Spinal cord (tissue), 10 donors: ENCODE measurements around the gene PEX16. TPM values are rescaled to one million over a fixed set of nuclear protein-coding genes. Genes with fewer than 3 reads are reported as not detected.

Experiments
- DNase-seq, 6 donors: peaks; one replicate each; pipeline versions ENCODE4 v3.0.0 to v3.0.0-alpha.2; 2013 to 2015; ENCODE audit warnings: low spot score in 6 of 6, low read depth in 4 of 6
- H3K27ac ChIP-seq: one replicate; pipeline ENCODE4 v1.5.1; 2013; ENCODE audit warnings: low read depth, low read length, control low read depth
- H3K27me3 ChIP-seq: one replicate; pipeline ENCODE4 v1.6.1; 2013; ENCODE audit warnings: low read length; ENCODE audit not compliant: control insufficient read depth, insufficient read depth
- H3K36me3 ChIP-seq: one replicate; pipeline ENCODE4 v1.6.1; 2013; ENCODE audit warnings: low read length; ENCODE audit not compliant: control insufficient read depth, insufficient read depth
- H3K4me1 ChIP-seq: one replicate; pipeline ENCODE4 v1.6.1; 2013; ENCODE audit warnings: low read length; ENCODE audit not compliant: control insufficient read depth, insufficient read depth
- H3K4me3 ChIP-seq: one replicate; pipeline ENCODE4 v1.5.1; 2013; ENCODE audit warnings: low read depth, low read length, control low read depth
- H3K9me3 ChIP-seq: one replicate; pipeline ENCODE4 v1.6.1; 2013; ENCODE audit warnings: low read length; ENCODE audit not compliant: control insufficient read depth, insufficient read depth
- WGBS: methylation state at CpG from one replicate; pipeline ENCODE4 v1.1.5; 2013; ENCODE audit warnings: missing lambda C conversion rate; ENCODE audit not compliant: insufficient coverage; 5-methylcytosine and 5-hydroxymethylcytosine counted together
- polyA plus RNA-seq, 2 donors: library from polyadenylated mRNA; unstranded; fragments of 120-200 nt; gene quantifications; one replicate each; pipeline ENCODE4 v1.2.1, GENCODE V29; 2013; ENCODE audit not compliant: insufficient read length in 2 of 2
- total RNA-seq, 2 donors: library from RNA; depleted of rRNA in 1 of 2; stranded (reverse); fragments of 120-200 nt in 1 of 2; fragments of >200 nt in 1 of 2; gene quantifications; one replicate each; pipeline versions ENCODE4 v1.2.3 to v1.2.4, GENCODE V29; 2013 to 2014
- donor health status: healthy.

PEX16 gene
- total and polyA plus RNA-seq, 4 donors = 14.8 to 39.9 (median 34.1) TPM

- no peaks in the 10 kb centered on the region for H3K9me3 ChIP-seq
- no peak overlapping the region for H3K4me3 ChIP-seq
- WGBS = 90% methylated on average over 6 of the region's 9 CpGs
- DNase-seq = no peak
- no peak overlapping the region for H3K27ac ChIP-seq
- peaks cover 14% of the 10 kb centered on the region for H3K36me3 ChIP-seq
- peaks cover 45% of the 10 kb centered on the region for H3K4me1 ChIP-seq
- H3K27me3 ChIP-seq = no peaks in the 10 kb centered on the region
Observed at GRCh38 chr11:45889966-45890365, 27.7 kb downstream of the PEX16 start.

GRCh38 chr11:45889555-45889954 is 28.1 kb downstream of the PEX16 start:
- Histone ChIP-seq H3K36me3 (peaks cover 12% of the 10 kb centered on the region), H3K4me1 (peaks cover 45% of the 10 kb centered on the region), H3K9me3 (no peaks in the 10 kb centered on the region), H3K4me3 (no peak overlapping the region), H3K27ac (no peak overlapping the region), H3K27me3 (no peaks in the 10 kb centered on the region)
- 49% methylated on average over 5 of the region's 8 CpGs for WGBS
- DNase-seq = no peak

GRCh38 chr11:45887587-45887986 is 30.1 kb downstream of the PEX16 start:
- Histone ChIP-seq H3K4me3 (no peak overlapping the region), H3K27me3 (no peaks in the 10 kb centered on the region), H3K4me1 (peaks cover 35% of the 10 kb centered on the region), H3K27ac (no peak overlapping the region), H3K36me3 (peaks cover 18% of the 10 kb centered on the region), H3K9me3 (no peaks in the 10 kb centered on the region)
- no peak for DNase-seq
- WGBS = 65% methylated on average over 10 of the region's 10 CpGs

- WGBS = 35% methylated on average over 2 of the region's 4 CpGs
- DNase-seq = no peak
- Histone ChIP-seq H3K36me3 (peaks cover 22% of the 10 kb centered on the region), H3K27ac (no peak overlapping the region), H3K9me3 (no peaks in the 10 kb centered on the region), H3K4me1 (peaks cover 37% of the 10 kb centered on the region), H3K27me3 (no peaks in the 10 kb centered on the region), H3K4me3 (peak overlapping the region; percentile 51)
Observed at GRCh38 chr11:45886816-45887520, 30.7 kb downstream of the PEX16 start.

GRCh38 chr11:45885921-45886721 is 31.6 kb downstream of the PEX16 start:
- Histone ChIP-seq H3K27ac (no peak overlapping the region), H3K27me3 (no peaks in the 10 kb centered on the region), H3K4me3 (peak overlapping the region; percentile 51), H3K36me3 (peaks cover 26% of the 10 kb centered on the region), H3K9me3 (no peaks in the 10 kb centered on the region), H3K4me1 (peaks cover 45% of the 10 kb centered on the region)
- peak in 1 of 6 donors; percentile 58 for DNase-seq
- 3% methylated on average over 35 of the region's 43 CpGs for WGBS

GRCh38 chr11:45885274-45885920 is 32.3 kb downstream of the PEX16 start, which contains the start of gene MAPK8IP1:
Gene MAPK8IP1 (plus strand): TSS chr11:45885651. CDS start chr11:45885821, 170 bp downstream.
- H3K4me3 ChIP-seq = peak within 1 kb of the TSS; percentile 51
- H3K4me1 ChIP-seq = peaks cover 47% of the 10 kb centered on the region
- no peak within 1 kb of the TSS for H3K27ac ChIP-seq
- WGBS = under 1% methylated on average over 73 of the region's 73 CpGs
- H3K36me3 ChIP-seq = peaks cover 33% of the 10 kb centered on the region
- H3K9me3 ChIP-seq = no peaks in the 10 kb centered on the region
- DNase-seq = peak in 2 of 6 donors; percentile 79 to 87
- no peaks in the 10 kb centered on the region for H3K27me3 ChIP-seq

GRCh38 chr11:45884596-45885185 is 33.0 kb downstream of the PEX16 start:
- H3K4me1 ChIP-seq = peaks cover 47% of the 10 kb centered on the region

GRCh38 chr11:45881708-45882368 is 35.8 kb downstream of the PEX16 start:
- H3K9me3 ChIP-seq = no peaks in the 10 kb centered on the region
- H3K4me1 ChIP-seq = peaks cover 36% of the 10 kb centered on the region
- H3K27ac ChIP-seq = peak overlapping the region; percentile 4
- DNase-seq = no peak
- no peak overlapping the region for H3K4me3 ChIP-seq
- peaks cover 44% of the 10 kb centered on the region for H3K36me3 ChIP-seq
- no peaks in the 10 kb centered on the region for H3K27me3 ChIP-seq
- WGBS = 75% methylated on average over 2 of the region's 6 CpGs

More at GRCh38 chr11:45884596-45885185, 33.0 kb downstream of the PEX16 start:
- Histone ChIP-seq H3K4me3 (no peak overlapping the region), H3K36me3 (peaks cover 35% of the 10 kb centered on the region), H3K27me3 (no peaks in the 10 kb centered on the region), H3K27ac (no peak overlapping the region), H3K9me3 (no peaks in the 10 kb centered on the region)
- 79% methylated on average over 9 of the region's 10 CpGs for WGBS
- no peak for DNase-seq
